ENCODE results near the gene ZNF331. TPM values are rescaled to one million over a fixed set of nuclear protein-coding genes. Genes with fewer than 3 reads are reported as not detected.

ZNF331 gene
- total RNA-seq, 1 experiment from 2014 or later = 57.2 TPM

- H4K8ac ChIP-seq (replicated peaks; ENCODE audit: insufficient read length, low read depth, low read length) = no peak overlapping the region
- no peak overlapping the region for H3K9ac ChIP-seq (ENCODE audit: extremely low read depth, insufficient read length, low read length)
- Mint-ChIP-seq H3K36me3 (ENCODE audit: insufficient read depth in 1 of 3, low read depth in 3 of 3) (peaks cover 0 to 4% (median 0%) of the 10 kb centered on the region in 3 experiments; a peak in 1 of 7 replicates), H3K9me3 (no peaks in the 10 kb centered on the region), H3K27me3 (ENCODE audit: low read depth) (peaks cover 1% of the 10 kb centered on the region), H3K4me1 (peaks cover 13 to 21% of the 10 kb centered on the region in 2 experiments), H3K27ac (no peak overlapping the region), H3K4me3 (no peak overlapping the region)
- no peaks in the 10 kb centered on the region for H3K27me3 ChIP-seq (ENCODE audit: insufficient read depth, low read length)
- no peak overlapping the region for H3T11ph ChIP-seq (ENCODE audit: low read length)
- no peaks in the 10 kb centered on the region for H3K9me3 ChIP-seq (ENCODE audit: control insufficient read depth, low read depth, low read length)
- no peak overlapping the region for H2BK15ac ChIP-seq (ENCODE audit: low read depth, low read length)
- no peak overlapping the region for H3K56ac ChIP-seq (ENCODE audit: insufficient read length, low read depth, low read length)
- H2BK12ac ChIP-seq (ENCODE audit: insufficient read length, low read depth, low read length) = no peak overlapping the region
- no CpG with 5 or more reads among the region's 5 CpGs for WGBS (ENCODE audit: extremely low coverage, insufficient read length, low lambda C conversion rate)
- TF ChIP-seq, protein P1, sequence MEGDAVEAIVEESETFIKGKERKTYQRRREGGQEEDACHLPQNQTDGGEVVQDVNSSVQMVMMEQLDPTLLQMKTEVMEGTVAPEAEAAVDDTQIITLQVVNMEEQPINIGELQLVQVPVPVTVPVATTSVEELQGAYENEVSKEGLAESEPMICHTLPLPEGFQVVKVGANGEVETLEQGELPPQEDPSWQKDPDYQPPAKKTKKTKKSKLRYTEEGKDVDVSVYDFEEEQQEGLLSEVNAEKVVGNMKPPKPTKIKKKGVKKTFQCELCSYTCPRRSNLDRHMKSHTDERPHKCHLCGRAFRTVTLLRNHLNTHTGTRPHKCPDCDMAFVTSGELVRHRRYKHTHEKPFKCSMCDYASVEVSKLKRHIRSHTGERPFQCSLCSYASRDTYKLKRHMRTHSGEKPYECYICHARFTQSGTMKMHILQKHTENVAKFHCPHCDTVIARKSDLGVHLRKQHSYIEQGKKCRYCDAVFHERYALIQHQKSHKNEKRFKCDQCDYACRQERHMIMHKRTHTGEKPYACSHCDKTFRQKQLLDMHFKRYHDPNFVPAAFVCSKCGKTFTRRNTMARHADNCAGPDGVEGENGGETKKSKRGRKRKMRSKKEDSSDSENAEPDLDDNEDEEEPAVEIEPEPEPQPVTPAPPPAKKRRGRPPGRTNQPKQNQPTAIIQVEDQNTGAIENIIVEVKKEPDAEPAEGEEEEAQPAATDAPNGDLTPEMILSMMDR (conservative IDR thresholded peaks at IDR 0.05) = no peak
- DNase-seq = no peak
- no peaks in the 10 kb centered on the region for H3K79me2 ChIP-seq (ENCODE audit: insufficient read depth, low read length)
- no peak overlapping the region for H4K5ac ChIP-seq (ENCODE audit: insufficient read length, low read depth, low read length)
- no peak overlapping the region for H2AFZ ChIP-seq (ENCODE audit: low read length)
- no peak overlapping the region for H3K4me2 ChIP-seq (ENCODE audit: insufficient read depth, insufficient read length, low read length)
- no peak overlapping the region for H3K18ac ChIP-seq (ENCODE audit: insufficient read length, low read depth, low read length)
- H4K91ac ChIP-seq (ENCODE audit: insufficient read length, low read depth, low read length) = no peak overlapping the region
- H3K27ac ChIP-seq (ENCODE audit: insufficient read length, low read depth, low read length) = no peak overlapping the region
- H2BK120ac ChIP-seq (ENCODE audit: low read depth, low read length, poor library complexity, severe bottlenecking) = no peak overlapping the region
- no peaks in the 10 kb centered on the region for H4K20me1 ChIP-seq (ENCODE audit: control insufficient read depth, insufficient read depth, insufficient read length)
- no peak overlapping the region for H2BK20ac ChIP-seq (ENCODE audit: low read depth, low read length, poor library complexity, severe bottlenecking)
- H2BK5ac ChIP-seq (ENCODE audit: insufficient read length, low read length) = no peak overlapping the region
- H2AK5ac ChIP-seq (ENCODE audit: insufficient read length, low read length) = no peak overlapping the region
- H3K14ac ChIP-seq (ENCODE audit: insufficient read depth, low read length) = no peak overlapping the region
- H3K4me1 ChIP-seq (ENCODE audit: insufficient read depth, low read length) = no peaks in the 10 kb centered on the region
- H3K23ac ChIP-seq (ENCODE audit: insufficient read length, low read depth, low read length) = no peak overlapping the region
- H3K4ac ChIP-seq (ENCODE audit: low read depth, low read length) = no peak overlapping the region
- H3K23me2 ChIP-seq (ENCODE audit: insufficient read length, low read depth, low read length, poor library complexity, severe bottlenecking) = no peaks in the 10 kb centered on the region
- no peaks in the 10 kb centered on the region for H3K79me1 ChIP-seq (ENCODE audit: insufficient read depth, low read depth, low read length, poor library complexity, severe bottlenecking)
Observed at GRCh38 chr19:53509845-53510244, 28.1 kb upstream of the ZNF331 start.

Measured in H9 (cell line).